GM12878 (cell line): ENCODE results near the gene DNASE1L1. TPM values are rescaled to one million over a fixed set of nuclear protein-coding genes. Genes with fewer than 3 reads are reported as not detected.

Experiments used
- ATAC-seq: fragments of 200-7000 bp; cut with Tn5 transposase; 3 replicates; pipeline ENCODE4 v1.9.1; 2020; ENCODE audit warnings: mild to moderate bottlenecking, moderate library complexity
- BruUV-seq: library from RNA; stranded (reverse); fragments of 400-500 nt; replicated peaks from 2 replicates; lab custom pipeline; 2021; lab: Mats Ljungman, UMichigan
- CTCF ChIA-PET: fragments of 300-600 bp; sonication (Branson Sonifier 250); formaldehyde crosslinking; extraction: SDS; loops from one replicate; lab custom pipeline; 2021; ENCODE audit warnings: inconsistent platforms; lab: Yijun Ruan, JAX
- POLR2A ChIA-PET: fragments of 350-600 bp; formaldehyde crosslinking; extraction: SDS; loops from one replicate; lab custom pipeline; 2021; ENCODE audit warnings: inconsistent platforms; lab: Charles Lee
- RAD21 ChIA-PET: fragments of 300-600 bp; sonication (Branson Sonifier 250); formaldehyde crosslinking; loops from one replicate; lab custom pipeline; 2023; ENCODE audit warnings: antibody characterized with exemption; ENCODE audit not compliant: unreplicated experiment; lab: Charles Lee
- SMC1A ChIA-PET: fragments of 300-600 bp; sonication (Branson Sonifier 250); formaldehyde crosslinking; loops from one replicate; lab custom pipeline; 2023; ENCODE audit not compliant: unreplicated experiment, uncharacterized antibody; lab: Charles Lee
- DNase-seq: peaks from one replicate; pipeline ENCODE4 v3.0.0-alpha.2; 2011; ENCODE audit warnings: low read depth, low spot score
- FAIRE-seq: peaks from 3 replicates; lab custom pipeline; 2011; peaks lifted over from hg19 to GRCh38; lab: Jason Lieb, UNC
- H2AFZ ChIP-seq: 2 replicates; pipeline ENCODE4 v1.6.0; 2011; ENCODE audit warnings: low read depth, low read length, control low read depth; ENCODE audit not compliant: control insufficient read depth
- H3K27ac ChIP-seq: 2 replicates; pipeline ENCODE4 v1.5.1; 2011; ENCODE audit warnings: control low read depth; ENCODE audit not compliant: control insufficient read depth, insufficient read depth
- H3K27me3 ChIP-seq, 2 experiments: replicated peaks in 1 of 2; 2 replicates each; pipeline versions ENCODE4 v1.6.0 to v1.6.1; 2011; ENCODE audit warnings: low read length in 1 of 2; ENCODE audit not compliant: control insufficient read depth in 2 of 2, insufficient read depth in 2 of 2
- H3K36me3 ChIP-seq, 2 experiments: 2 replicates each; pipeline ENCODE4 v1.5.1; 2011; ENCODE audit warnings: low read length in 1 of 2; ENCODE audit not compliant: control insufficient read depth in 2 of 2, insufficient read depth in 2 of 2
- H3K4me1 ChIP-seq: 2 replicates; pipeline ENCODE4 v1.6.1; 2011; ENCODE audit warnings: mild to moderate bottlenecking, low read length, moderate library complexity, mixed read lengths; ENCODE audit not compliant: control insufficient read depth, insufficient read depth
- H3K4me2 ChIP-seq: 2 replicates; pipeline ENCODE4 v1.6.0; 2011; ENCODE audit warnings: control low read depth; ENCODE audit not compliant: control insufficient read depth, insufficient read depth
- H3K4me3 ChIP-seq: fragments of 200-600 bp; sonication (generic); 2 replicates; pipeline ENCODE4 v1.5.1; 2016
- H3K79me2 ChIP-seq: 2 replicates; pipeline ENCODE4 v1.6.0; 2011; ENCODE audit warnings: low read length; ENCODE audit not compliant: control insufficient read depth, insufficient read depth
- H3K9ac ChIP-seq: 2 replicates; pipeline ENCODE4 v1.8.0; 2011; ENCODE audit warnings: low read length, control low read depth, mixed read lengths; ENCODE audit not compliant: control insufficient read depth, insufficient read depth
- H3K9me3 ChIP-seq: replicated peaks from 3 replicates; pipeline ENCODE4 v1.5.1; 2011; ENCODE audit warnings: mild to moderate bottlenecking, low read length; ENCODE audit not compliant: control insufficient read depth, insufficient read depth
- H4K20me1 ChIP-seq: 2 replicates; pipeline ENCODE4 v1.6.0; 2011; ENCODE audit not compliant: control insufficient read depth, insufficient read depth
- ASH2L ChIP-seq: fragments of 300-600, 200-600 bp; sonication (generic); IDR thresholded peaks from 2 replicates; pipeline ENCODE4 v1.6.1; 2017; ENCODE audit warnings: low read depth, mild to moderate bottlenecking, borderline replicate concordance
- BACH1 ChIP-seq: fragments of 450-650 bp; IDR thresholded peaks from 2 replicates; pipeline ENCODE4 v1.6.1; 2017; ENCODE audit warnings: mild to moderate bottlenecking, borderline replicate concordance
- CBX3 ChIP-seq: fragments of 200-600 bp; sonication (generic); IDR thresholded peaks from 2 replicates; pipeline ENCODE4 v1.6.1; 2016; ENCODE audit warnings: low read depth, borderline replicate concordance
- CHD2 ChIP-seq: IDR thresholded peaks from 2 replicates; pipeline ENCODE4 v1.6.1; 2011; ENCODE audit warnings: low read depth, low read length, improper control_type of control experiment, borderline replicate concordance
- CHD4 ChIP-seq: fragments of 200-600 bp; sonication (generic); IDR thresholded peaks from 2 replicates; pipeline ENCODE4 v1.6.1; 2016; ENCODE audit warnings: mild to moderate bottlenecking
- CREM ChIP-seq: IDR thresholded peaks from 2 replicates; pipeline ENCODE4 v1.6.1; 2014; ENCODE audit warnings: antibody characterized with exemption, low read depth
- HDAC6 ChIP-seq: fragments of 200-600 bp; sonication (generic); IDR thresholded peaks from one replicate; pipeline ENCODE4 v1.8.0; 2017; ENCODE audit warnings: antibody characterized with exemption; ENCODE audit not compliant: unreplicated experiment
- HDGF ChIP-seq: fragments of 450-650 bp; IDR thresholded peaks from 2 replicates; pipeline ENCODE4 v1.6.1; 2016; ENCODE audit warnings: antibody characterized with exemption
- IKZF1 ChIP-seq: fragments of 450-650 bp; conservative IDR thresholded peaks from 2 replicates; pipeline ENCODE4 v1.6.1; 2017; ENCODE audit warnings: antibody characterized with exemption, mild to moderate bottlenecking
- MEF2B ChIP-seq: fragments of 450-650 bp; IDR thresholded peaks from 2 replicates; pipeline ENCODE4 v1.6.1; 2018; ENCODE audit warnings: mild to moderate bottlenecking, moderate library complexity; ENCODE audit not compliant: partially characterized antibody, poor library complexity, severe bottlenecking
- NFXL1 ChIP-seq: fragments of 450-650 bp; IDR thresholded peaks from 2 replicates; pipeline ENCODE4 v1.6.1; 2017; ENCODE audit warnings: antibody characterized with exemption, mild to moderate bottlenecking, borderline replicate concordance
- RELA ChIP-seq: fragments of 450-650 bp; IDR thresholded peaks from 2 replicates; pipeline ENCODE4 v1.8.0; 2014; ENCODE audit warnings: borderline replicate concordance; ENCODE audit not compliant: partially characterized antibody
- RELB ChIP-seq: fragments of 450-650 bp; IDR thresholded peaks from 2 replicates; pipeline ENCODE4 v1.6.1; 2017; ENCODE audit warnings: low read depth, mild to moderate bottlenecking, moderate library complexity
- RUNX3 ChIP-seq: IDR thresholded peaks from 2 replicates; pipeline ENCODE4 v1.6.1; 2012; ENCODE audit warnings: low read length, inconsistent platforms
- SMAD1 ChIP-seq: fragments of 450-650 bp; IDR thresholded peaks from 2 replicates; pipeline ENCODE4 v1.6.1; 2018; ENCODE audit warnings: mild to moderate bottlenecking, low read depth; ENCODE audit not compliant: partially characterized antibody
- SMAD5 ChIP-seq: IDR thresholded peaks from 2 replicates; pipeline ENCODE4 v1.6.1; 2016; ENCODE audit warnings: antibody characterized with exemption, low read depth
- WGBS: methylation state at CpG from one replicate; pipeline ENCODE4 v1.1.6; 2016; ENCODE audit warnings: low lambda C conversion rate; ENCODE audit not compliant: insufficient replicate concordance, insufficient coverage; ENCODE audit errors: missing lambda C conversion rate; 5-methylcytosine and 5-hydroxymethylcytosine counted together
- in situ Hi-C: fragments of 300-500 bp; cut with MboI; formaldehyde crosslinking; loops from 9 replicates; pipeline ENCODE4 v1.14.3; 2018; ENCODE audit warnings: mixed read lengths
- intact Hi-C: fragments of 100-400 bp; cut with micrococcal nuclease; formaldehyde crosslinking; loops from one replicate; pipeline ENCODE4 v1.14.2; 2022; ENCODE audit not compliant: unreplicated experiment
- polyA plus RNA-seq, 11 experiments: library from polyadenylated mRNA; depleted of rRNA in 4 of 11; unstranded in 6 of 11; stranded (reverse) in 5 of 11; fragments of >200 nt; fragmentation: Nextera tagmentation in 4 of 11; fragmentation: Illumina TruSeq in 1 of 11; extraction: Ambion mirVana in 4 of 11; extraction: Trizol in 1 of 11; gene quantifications; 1 replicate in 1 of 11; 2 replicates in 10 of 11; pipeline versions ENCODE4 v1.2.1 to v1.2.3, GENCODE V29; 2011 to 2016; ENCODE audit warnings: inconsistent platforms in 2 of 11, missing spikeins in 2 of 11, low read depth in 1 of 11
- total RNA-seq, 4 experiments: library from RNA; depleted of rRNA in 3 of 4; stranded (reverse); fragments of >200 nt in 3 of 4; fragmentation: Illumina TruSeq in 1 of 4; extraction: Trizol in 1 of 4; gene quantifications; 2 replicates each; pipeline versions ENCODE4 v1.2.1 to v1.2.3, GENCODE V29; 2013 to 2021
- TF ChIP-seq, protein P1 (sequence below), 3 experiments: IDR thresholded peaks in 2 of 3; conservative IDR thresholded peaks in 1 of 3; 2 replicates each; pipeline ENCODE4 v1.5.1; 2011; ENCODE audit warnings: low read depth in 3 of 3, low read length in 3 of 3, mild to moderate bottlenecking in 3 of 3, control low read depth in 2 of 3, moderate library complexity in 2 of 3, inconsistent platforms in 1 of 3, mixed read lengths in 1 of 3; ENCODE audit not compliant: control insufficient read depth in 2 of 3, insufficient read depth in 1 of 3; ENCODE audit errors: extremely low read depth in 1 of 3

DNASE1L1 gene
- total and polyA plus RNA-seq, 10 of the 15 experiments (the other 5 are each of a cell fraction or from before 2014, with no cell fraction given) = 0.60 to 22.7 (median 6.8) TPM

- H3K4me2 ChIP-seq = no peak overlapping the region
- H3K27me3 ChIP-seq = no peaks in the 10 kb centered on the region
- TF ChIP-seq SMAD5 = no peak
- TF ChIP-seq HDAC6 = no peak
- no peak for TF ChIP-seq SMAD1
- no peak for TF ChIP-seq ASH2L
- TF ChIP-seq, protein P1, sequence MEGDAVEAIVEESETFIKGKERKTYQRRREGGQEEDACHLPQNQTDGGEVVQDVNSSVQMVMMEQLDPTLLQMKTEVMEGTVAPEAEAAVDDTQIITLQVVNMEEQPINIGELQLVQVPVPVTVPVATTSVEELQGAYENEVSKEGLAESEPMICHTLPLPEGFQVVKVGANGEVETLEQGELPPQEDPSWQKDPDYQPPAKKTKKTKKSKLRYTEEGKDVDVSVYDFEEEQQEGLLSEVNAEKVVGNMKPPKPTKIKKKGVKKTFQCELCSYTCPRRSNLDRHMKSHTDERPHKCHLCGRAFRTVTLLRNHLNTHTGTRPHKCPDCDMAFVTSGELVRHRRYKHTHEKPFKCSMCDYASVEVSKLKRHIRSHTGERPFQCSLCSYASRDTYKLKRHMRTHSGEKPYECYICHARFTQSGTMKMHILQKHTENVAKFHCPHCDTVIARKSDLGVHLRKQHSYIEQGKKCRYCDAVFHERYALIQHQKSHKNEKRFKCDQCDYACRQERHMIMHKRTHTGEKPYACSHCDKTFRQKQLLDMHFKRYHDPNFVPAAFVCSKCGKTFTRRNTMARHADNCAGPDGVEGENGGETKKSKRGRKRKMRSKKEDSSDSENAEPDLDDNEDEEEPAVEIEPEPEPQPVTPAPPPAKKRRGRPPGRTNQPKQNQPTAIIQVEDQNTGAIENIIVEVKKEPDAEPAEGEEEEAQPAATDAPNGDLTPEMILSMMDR (IDR thresholded peaks at IDR 0.05 in 2 of 3, conservative IDR thresholded peaks at IDR 0.05 in 1 of 3; ENCODE audit: control insufficient read depth in 2 of 3, extremely low read depth in 1 of 3, insufficient read depth in 1 of 3, low read depth in 3 of 3, low read length in 3 of 3) = peak in 1 of 3 experiments; percentile 32; a peak in 1 of 6 replicates
- TF ChIP-seq HDGF = no peak
- TF ChIP-seq CHD2 = 0 out of 2 replicates have a peak, but pooled peaks have one; percentile 59
- no peak for TF ChIP-seq BACH1
- TF ChIP-seq RELB = peak; percentile 36; the same call in 1 of the 2 replicates
- peak; percentile 23; the same call in 1 of the 2 replicates for TF ChIP-seq RUNX3
- TF ChIP-seq CBX3 = no peak
- peak; percentile 42 for TF ChIP-seq MEF2B
- peak; percentile 73 for TF ChIP-seq RELA
- TF ChIP-seq IKZF1 = peak; percentile 27; the same call in 1 of the 2 replicates
- TF ChIP-seq CREM = no peak
- no peak for TF ChIP-seq CHD4
- TF ChIP-seq NFXL1 = no peak
- no peaks in the 10 kb centered on the region for H3K4me1 ChIP-seq
- SMC1A ChIA-PET = interaction anchor here (0.6 kb wide), 1 partner anchor 412 kb away, joined by 3 read pairs; no protein-coding TSS in a partner anchor
- BruUV-seq = no TSS peak
- no peaks in the 10 kb centered on the region; the same call in 2 of the 3 replicates for H3K9me3 ChIP-seq
- H3K79me2 ChIP-seq = no peaks in the 10 kb centered on the region
- in situ Hi-C loops = no loop called here
- RAD21 ChIA-PET = no interaction called here
- WGBS = 27% methylated on average over 8 of the region's 8 CpGs
- CTCF ChIA-PET = interaction anchor here (1.0 to 1.3 kb wide), 2 partner anchors 9 to 46 kb away, joined by 3 to 4 read pairs; partner anchors contain the start of gene ATP6AP1
- H4K20me1 ChIP-seq = no peaks in the 10 kb centered on the region
- peak overlapping the region; percentile 37 for H3K27ac ChIP-seq
- H3K36me3 ChIP-seq = no peaks in the 10 kb centered on the region
- no peak overlapping the region for H3K4me3 ChIP-seq
- H2AFZ ChIP-seq = no peak overlapping the region
- ATAC-seq (peak; percentile 93), FAIRE-seq (no peak), DNase-seq (no peak)
- POLR2A ChIA-PET = interaction anchor here (1.0 to 1.2 kb wide), 2 partner anchors 9 to 10 kb away, joined by 3 read pairs; partner anchors contain the start of gene ATP6AP1
- no peak overlapping the region; the same call in 1 of the 2 replicates for H3K9ac ChIP-seq
- intact Hi-C loops = no loop called here
Observed at GRCh38 chrX:154419189-154419588, 10.1 kb upstream of the DNASE1L1 start.
